ENCODE data around the gene RUBCN. TPM values are rescaled to one million over a fixed set of nuclear protein-coding genes. Genes with fewer than 3 reads are reported as not detected.
"Not testable (repeated sequence)": the region's sequence is repeated elsewhere in the genome, so short reads cannot be mapped to it uniquely, and the experiment has no call there.

Gene RUBCN
- total and polyA plus RNA-seq, 2 of the 13 experiments (the other 11 are each of a cell fraction or from before 2014, with no cell fraction given), result 5.2 to 8.1 TPM

- H3K9ac ChIP-seq (ENCODE audit: insufficient read depth, low read depth, low read length); DNase-seq (ENCODE audit: low spot score); intact Hi-C loops (cut with micrococcal nuclease; ENCODE audit: unreplicated experiment); FAIRE-seq; BruUV-seq (replicated peaks); H3K27me3 ChIP-seq (ENCODE audit: control insufficient read depth in 1 of 2, insufficient read depth in 2 of 2, low read length in 2 of 2); in situ Hi-C loops (cut with HindIII; ENCODE audit: extremely low pct_ligation_motif_present, low pct_unique_long_range_greater_than_20kb); CTCF ChIA-PET (ENCODE audit: low intra/inter-chr PET ratio, low total read pairs); H3K27ac ChIP-seq (ENCODE audit: extremely low read length, insufficient read depth, low read length); H4K20me1 ChIP-seq (ENCODE audit: insufficient read depth, low read length); H3K4me3 ChIP-seq (replicated peaks in 1 of 3; ENCODE audit: insufficient read depth in 1 of 3, low read depth in 2 of 3, low read length in 3 of 3); POLR2A ChIA-PET; H3K9me3 ChIP-seq (ENCODE audit: low read length); H2AFZ ChIP-seq (ENCODE audit: low read length); H3K4me2 ChIP-seq (ENCODE audit: low read depth, low read length); ATAC-seq; H3K4me1 ChIP-seq (ENCODE audit: insufficient read depth, low read length): not testable (repeated sequence)
- H3K36me3 ChIP-seq (replicated peaks in 1 of 2; ENCODE audit: control insufficient read depth in 1 of 2, insufficient read depth in 2 of 2, low read length in 2 of 2), result peaks cover 7 to 25% of the 10 kb centered on the region in 2 experiments; a peak in 4 of 5 replicates
- H3K79me2 ChIP-seq (ENCODE audit: insufficient read depth, low read length), result peaks cover 13% of the 10 kb centered on the region
- WGBS (ENCODE audit: low lambda C conversion rate), result 97% methylated on average over 13 of the region's 13 CpGs
Measured at GRCh38 chr3:197621478-197621877, 115.2 kb downstream of the RUBCN start.

MicroRNAs encoded within 50 kb of the gene (microRNA counts, 767-probe panel; counts per million panel counts)
- not detected for microRNA hsa-miR-922

Other genes starting within 250 kb of the RUBCN start
- 21.2 and 26.9 TPM in 2 replicates for gene BDH1, start 180.9 kb downstream of the RUBCN start, total RNA-seq (2016; rRNA removed; fragmentation: Illumina TruSeq; extraction: Trizol)
- 71.9 and 88.5 TPM in 2 replicates for gene BDH1, start 180.9 kb downstream of the RUBCN start, polyA plus RNA-seq (2011; rRNA removed)
- gene FYTTD1, start 13.0 kb upstream of the RUBCN start, total RNA-seq (2016; rRNA removed; fragmentation: Illumina TruSeq; extraction: Trizol), result 28.8 and 51.6 TPM in 2 replicates
- 6.5 and 6.9 TPM in 2 replicates for gene FYTTD1, start 13.0 kb upstream of the RUBCN start, polyA plus RNA-seq (2011; rRNA removed)
- 25.5 and 37.8 TPM in 2 replicates for gene LRCH3, start 54.4 kb upstream of the RUBCN start, total RNA-seq (2016; rRNA removed; fragmentation: Illumina TruSeq; extraction: Trizol)
- gene LRCH3, start 54.4 kb upstream of the RUBCN start, polyA plus RNA-seq (2011; rRNA removed), result 96.6 and 103 TPM in 2 replicates
- 1,582 and 1,828 TPM in 2 replicates for gene RPL35A, start 213.3 kb upstream of the RUBCN start, total RNA-seq (2016; rRNA removed; fragmentation: Illumina TruSeq; extraction: Trizol)
- gene RPL35A, start 213.3 kb upstream of the RUBCN start, polyA plus RNA-seq (2011; rRNA removed), result 821 and 1,001 TPM in 2 replicates
- 1.1 and 1.2 TPM in 2 replicates for gene LMLN, start 223.3 kb upstream of the RUBCN start, total RNA-seq (2016; rRNA removed; fragmentation: Illumina TruSeq; extraction: Trizol)
- gene LMLN, start 223.3 kb upstream of the RUBCN start, polyA plus RNA-seq (2011; rRNA removed), result 1.6 and 1.8 TPM in 2 replicates